HG02885 (cell line): ENCODE results near the gene FAM228B.
"Not testable (repeated sequence)": the region's sequence is repeated elsewhere in the genome, so short reads cannot be mapped to it uniquely, and the experiment has no call there.

Experiments
- ATAC-seq: cut with Tn5 transposase; IDR thresholded peaks from one replicate; pipeline ENCODE4 v1.9.1; 2021; ENCODE audit warnings: mild to moderate bottlenecking; ENCODE audit not compliant: unreplicated experiment, poor library complexity

FAM228B gene

DNA sequence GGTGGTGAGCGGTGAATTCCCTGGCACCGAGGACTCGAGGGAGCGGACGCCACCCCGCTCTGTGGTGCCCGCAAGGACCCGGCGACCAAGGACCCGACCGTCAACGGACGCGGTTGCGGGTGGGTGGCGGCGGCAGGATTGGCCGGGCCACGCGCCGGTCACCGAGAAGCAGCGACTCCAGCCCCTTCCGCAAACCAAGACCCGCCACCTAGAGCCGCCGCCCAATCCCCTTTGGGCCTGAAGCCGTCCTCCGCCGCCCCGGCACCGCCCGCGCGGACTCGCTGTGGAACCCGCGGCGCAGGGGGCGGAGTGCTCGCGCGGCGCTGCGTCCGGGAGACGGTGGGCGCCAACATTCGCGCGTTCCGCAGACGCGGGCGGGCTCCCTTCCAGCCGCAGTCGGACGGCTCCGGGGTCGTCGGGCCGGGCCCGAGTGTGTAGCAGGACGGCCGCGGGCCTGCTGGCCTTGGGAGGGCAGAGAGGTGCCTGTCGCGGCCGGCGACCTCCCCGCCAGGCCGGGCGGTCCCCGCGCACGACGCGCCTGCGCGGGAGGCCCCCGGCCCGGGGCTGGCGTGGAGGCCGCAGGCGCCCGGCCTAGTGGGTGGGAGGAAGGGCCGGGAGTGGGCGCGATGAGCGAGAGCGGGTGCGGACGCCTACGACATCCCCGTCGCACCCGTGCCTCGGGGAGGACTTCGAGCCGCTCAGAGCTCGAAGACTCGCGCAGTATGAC, at the start of gene FAM228B, which contains the start of gene PFN4:
Gene FAM228B (plus strand): TSS at position 275 of the 727 bp plus-strand sequence. CDS start 893 bp downstream, outside the sequence.
Gene PFN4 (minus strand): TSS at position 140 of the 727 bp plus-strand sequence. CDS start 799 bp downstream, outside the sequence.
- peak; percentile 90 for ATAC-seq

DNA sequence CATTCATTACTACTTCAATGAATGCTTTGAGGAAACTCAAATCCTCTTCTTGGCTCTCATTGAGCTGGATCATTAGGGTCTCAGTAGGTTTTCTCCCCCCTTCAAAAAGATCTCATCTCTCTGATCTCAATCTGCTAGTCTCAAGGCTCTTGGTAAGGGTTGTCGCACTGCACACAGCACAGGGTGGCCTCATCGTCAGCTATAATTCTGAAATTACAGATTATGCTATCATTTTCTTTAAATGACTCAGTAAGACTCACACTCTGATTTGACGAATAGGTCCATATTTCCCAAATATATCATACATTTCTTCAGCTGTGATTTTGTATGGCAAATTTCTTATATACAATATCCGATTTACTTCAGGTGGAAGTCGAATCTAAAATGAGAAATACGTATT, 49.5 kb upstream of the FAM228B start:
- ATAC-seq: no peak

DNA sequence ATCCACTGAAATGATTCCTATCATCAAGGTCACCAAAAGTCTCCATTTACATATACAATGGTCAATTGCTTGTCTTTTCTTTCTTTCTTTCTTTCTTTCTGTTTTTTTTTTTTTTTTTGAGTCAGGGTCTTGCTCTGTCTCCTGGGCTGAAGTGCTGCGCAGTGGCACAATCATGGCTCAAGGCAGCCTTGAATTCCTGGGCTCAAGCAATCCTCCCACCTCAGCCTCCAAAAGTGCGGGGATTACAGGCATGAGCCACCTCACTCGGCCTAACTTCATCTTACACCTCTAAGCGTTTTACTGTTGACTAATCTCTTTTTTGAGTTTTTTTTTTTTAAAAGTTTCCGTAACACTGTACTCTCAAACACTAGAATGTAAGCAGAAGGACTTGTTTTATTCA, 48.0 kb upstream of the FAM228B start:
- no peak for ATAC-seq

DNA sequence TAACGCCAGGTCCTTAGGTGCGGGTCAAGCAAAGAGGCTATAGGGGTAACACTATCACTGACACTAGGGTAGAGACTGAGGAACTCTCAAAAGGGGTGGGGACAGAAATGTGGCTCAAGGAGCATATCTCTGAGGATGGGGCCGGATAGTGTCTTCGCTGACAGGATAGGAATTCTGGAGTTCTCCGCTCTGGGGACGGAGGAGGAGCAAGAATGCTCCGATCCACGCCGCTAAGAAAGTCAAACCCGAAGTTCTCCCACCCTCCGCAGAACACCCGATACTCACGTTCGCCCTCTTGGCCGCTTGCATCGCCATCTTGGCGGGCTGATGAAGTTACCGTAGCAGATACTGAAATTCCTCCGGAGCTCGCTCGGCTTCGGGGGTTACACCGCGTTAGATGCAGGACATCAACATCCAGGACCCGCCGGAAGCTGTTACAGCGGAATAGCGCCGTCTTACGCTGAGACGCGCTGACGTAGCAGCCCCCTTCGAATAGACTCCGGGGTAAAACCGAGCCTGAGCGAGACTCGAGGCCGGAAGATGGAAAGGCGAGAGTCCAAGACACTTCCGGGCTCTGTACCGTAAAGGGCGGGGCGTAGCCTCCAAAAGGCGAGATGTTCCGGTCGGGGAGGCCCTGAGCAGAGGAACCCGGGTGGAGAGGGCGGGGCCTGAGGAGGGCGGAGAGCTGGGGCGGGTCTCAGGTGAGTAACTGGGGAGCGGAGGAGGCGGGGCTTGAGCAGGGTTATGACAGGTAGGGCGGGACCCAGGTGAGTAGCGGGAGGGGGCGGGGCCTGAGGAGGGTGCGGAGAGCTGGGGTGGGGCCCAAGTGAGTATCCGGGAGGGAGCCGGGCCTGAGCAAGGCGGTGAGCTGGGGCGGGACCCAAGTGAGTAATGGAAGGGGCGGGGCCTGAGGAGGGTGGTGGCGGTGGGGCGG, 47.1 kb upstream of the FAM228B start, which contains the start of gene SF3B6:
Gene SF3B6 (minus strand): TSS at position 412 of the 934 bp plus-strand sequence. CDS start 97 bp downstream, at position 315.
- ATAC-seq: peak; percentile 92

- no peak for ATAC-seq
Measured at GRCh38 chr2:24076849-24077534, 46.3 kb upstream of the FAM228B start.

- no peak for ATAC-seq
Measured at GRCh38 chr2:24077535-24077877, 45.8 kb upstream of the FAM228B start.

- no peak for ATAC-seq
Measured at GRCh38 chr2:24077879-24078278, 45.4 kb upstream of the FAM228B start.

DNA sequence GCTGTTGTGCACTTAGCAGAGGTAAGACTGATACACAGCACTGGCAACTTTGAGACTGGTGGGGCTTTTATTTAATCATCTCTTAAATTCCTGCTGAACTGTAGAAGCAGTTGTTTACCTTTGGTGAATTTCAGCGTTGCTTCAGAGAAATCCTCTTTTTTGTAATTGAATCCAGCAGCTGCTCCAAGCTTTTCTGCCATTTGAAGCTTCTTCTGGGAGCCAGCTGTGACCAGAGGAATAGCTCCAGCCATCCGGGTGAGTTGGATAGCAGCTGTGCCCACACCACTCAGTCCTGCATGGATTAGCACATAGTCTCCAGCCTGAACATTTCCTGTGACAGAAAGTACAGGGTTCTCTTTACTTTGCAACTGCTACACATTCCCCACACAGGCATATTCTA, 42.6 kb upstream of the FAM228B start:
- no peak for ATAC-seq

- ATAC-seq: no peak
Measured at GRCh38 chr2:24082787-24083566, 40.3 kb upstream of the FAM228B start.

GRCh38 chr2:24083567-24084385, 39.5 kb upstream of the FAM228B start:
- peak; percentile 79 for ATAC-seq

GRCh38 chr2:24084386-24085199, 38.7 kb upstream of the FAM228B start, which contains the start of gene TP53I3:
Gene TP53I3, minus strand, starts transcription at chr2:24084834. Its CDS starts 508 bp downstream, at chr2:24084326.
- ATAC-seq: peak; percentile 82

- no peak for ATAC-seq
Measured at GRCh38 chr2:24085200-24085489, 38.1 kb upstream of the FAM228B start.

GRCh38 chr2:24086241-24086640, 37.0 kb upstream of the FAM228B start:
- no peak for ATAC-seq

- no peak for ATAC-seq
Measured at GRCh38 chr2:24087032-24087431, 36.2 kb upstream of the FAM228B start.

- no peak for ATAC-seq
Measured at GRCh38 chr2:24088821-24089359, 34.4 kb upstream of the FAM228B start.

DNA sequence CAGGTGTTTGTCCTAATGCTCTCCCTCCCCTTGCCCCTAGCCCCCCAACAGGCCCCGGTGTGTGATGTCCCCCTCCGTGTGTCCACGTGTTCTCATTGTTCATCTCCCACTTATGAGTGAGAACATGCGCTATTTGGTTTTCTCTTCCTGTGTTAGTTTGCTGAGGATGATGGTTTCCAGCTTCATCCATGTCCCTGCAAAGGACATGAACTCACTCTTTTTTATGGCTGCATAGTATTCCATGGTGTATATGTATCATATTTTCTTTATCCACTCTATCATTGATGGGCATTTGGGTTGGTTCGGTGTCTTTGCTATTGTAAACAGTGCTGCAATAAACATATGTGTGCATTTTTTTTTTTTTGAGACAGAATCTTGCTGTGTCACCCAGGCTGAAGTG, 30.0 kb upstream of the FAM228B start:
- not testable (repeated sequence) for ATAC-seq

DNA sequence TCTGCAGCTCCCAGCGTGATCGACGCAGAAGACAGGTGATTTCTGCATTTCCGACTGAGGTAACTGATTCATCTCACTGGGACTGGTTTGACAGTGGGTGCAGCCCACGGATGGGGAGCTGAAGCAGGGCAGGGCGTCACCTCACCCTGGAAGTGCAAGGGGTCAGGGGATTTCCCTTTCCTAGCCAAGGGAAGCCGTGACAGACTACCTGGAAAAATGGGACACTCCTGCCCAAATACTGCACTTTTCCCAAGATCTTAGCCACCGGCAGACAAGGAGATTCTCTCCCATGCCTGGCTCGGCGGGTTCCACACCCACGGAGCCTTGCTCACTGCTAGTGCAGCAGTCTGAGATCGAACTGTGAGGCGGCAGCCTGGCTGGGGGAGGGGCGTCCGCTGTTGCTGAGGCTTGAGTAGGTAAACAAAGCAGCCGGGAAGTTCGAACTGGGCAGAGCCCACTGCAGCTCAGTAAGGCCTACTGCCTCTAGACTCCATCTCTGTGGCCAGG, 28.0 kb upstream of the FAM228B start:
- ATAC-seq: not testable (repeated sequence)

GRCh38 chr2:24100732-24101131, 22.5 kb upstream of the FAM228B start:
- ATAC-seq: not testable (repeated sequence)
